Urothelium cell line (cell line): ENCODE data around the gene PI4KA.

Experiments used
- DNase-seq: peaks from one replicate; pipeline ENCODE4 v3.0.0; 2011; ENCODE audit warnings: low spot score, mixed read lengths
- FAIRE-seq: peaks from 2 replicates; lab custom pipeline; 2011; peaks lifted over from hg19 to GRCh38; lab: Jason Lieb, UNC

Gene PI4KA

DNA sequence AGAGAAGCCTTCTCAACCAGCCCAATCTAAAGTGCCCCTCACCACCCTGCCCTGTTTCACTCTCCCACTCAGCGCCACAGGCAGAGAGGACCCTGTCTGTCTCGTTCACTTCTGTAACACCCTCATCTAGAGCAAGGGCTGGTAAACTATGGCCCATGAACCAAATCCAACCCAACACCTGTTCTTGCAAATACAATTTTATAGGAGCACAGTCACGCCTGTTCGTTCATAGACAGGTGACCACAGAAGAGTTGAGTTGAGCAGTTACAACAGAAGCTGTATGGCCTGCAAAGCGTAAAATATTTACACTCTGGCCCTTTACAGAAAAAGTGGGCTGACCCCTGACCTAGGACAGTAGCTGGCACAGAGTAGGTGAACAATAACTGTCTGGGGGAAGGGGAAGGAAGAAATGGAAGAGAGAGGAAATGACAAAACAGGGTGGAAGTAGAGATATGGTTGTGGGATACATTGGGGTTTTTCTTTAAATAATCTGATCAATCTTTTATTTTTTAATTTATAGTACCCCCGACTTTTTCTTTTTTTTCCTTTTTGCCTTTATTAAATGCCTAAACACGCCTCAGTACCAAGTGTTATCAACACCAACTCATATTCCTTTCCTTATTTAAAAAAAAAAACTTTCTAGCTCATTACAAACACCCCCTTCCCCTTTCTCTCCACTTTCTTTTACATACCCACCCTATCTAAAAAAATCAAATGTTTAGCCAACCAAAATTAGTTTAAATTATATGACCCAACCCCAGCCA, 63.8 kb downstream of the PI4KA start:
- DNase-seq (no peak), FAIRE-seq (peak; percentile 84)

DNA sequence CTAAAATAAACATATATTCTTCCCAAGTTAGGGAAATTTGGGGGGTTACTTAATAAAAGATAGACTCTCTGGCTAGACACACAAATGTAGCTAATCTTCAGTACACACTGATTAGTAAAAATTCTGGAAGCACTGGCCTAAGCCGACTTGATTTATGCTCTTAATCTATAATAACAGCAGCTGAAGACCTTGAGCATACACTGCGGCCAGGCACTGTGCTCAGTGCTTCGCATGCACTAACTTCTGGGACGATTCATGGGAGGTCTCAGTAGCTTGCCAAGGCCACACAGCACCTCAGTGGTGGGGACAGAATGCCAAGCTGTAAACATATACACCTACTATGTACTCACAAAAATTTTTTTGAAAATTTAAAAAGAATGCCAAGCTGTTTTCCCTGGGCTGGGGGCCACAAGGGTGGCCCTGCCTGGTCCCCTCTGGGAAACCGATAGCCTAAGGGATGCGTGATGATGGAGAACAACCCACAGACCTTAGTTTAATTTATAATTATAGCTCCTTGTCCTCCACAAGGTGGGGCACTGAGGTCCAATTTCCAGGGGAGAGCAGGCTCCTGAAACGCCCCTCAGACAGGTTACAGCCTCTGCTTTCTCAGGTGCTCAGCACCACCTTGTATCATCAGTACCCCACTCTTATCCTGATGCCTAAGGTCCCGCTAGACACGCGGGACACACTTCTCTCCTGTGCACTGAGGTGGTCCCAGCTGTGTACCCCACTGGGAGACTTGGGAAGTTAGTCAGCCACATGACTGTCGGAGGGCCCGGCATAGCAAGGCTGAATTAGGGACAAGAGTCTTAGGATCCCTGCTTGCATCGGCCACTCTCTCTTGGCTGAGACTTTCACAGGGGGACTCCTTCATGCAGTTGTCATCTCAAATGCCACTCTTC, 64.6 kb downstream of the PI4KA start:
- DNase-seq, result no peak
- FAIRE-seq, result no peak

DNA sequence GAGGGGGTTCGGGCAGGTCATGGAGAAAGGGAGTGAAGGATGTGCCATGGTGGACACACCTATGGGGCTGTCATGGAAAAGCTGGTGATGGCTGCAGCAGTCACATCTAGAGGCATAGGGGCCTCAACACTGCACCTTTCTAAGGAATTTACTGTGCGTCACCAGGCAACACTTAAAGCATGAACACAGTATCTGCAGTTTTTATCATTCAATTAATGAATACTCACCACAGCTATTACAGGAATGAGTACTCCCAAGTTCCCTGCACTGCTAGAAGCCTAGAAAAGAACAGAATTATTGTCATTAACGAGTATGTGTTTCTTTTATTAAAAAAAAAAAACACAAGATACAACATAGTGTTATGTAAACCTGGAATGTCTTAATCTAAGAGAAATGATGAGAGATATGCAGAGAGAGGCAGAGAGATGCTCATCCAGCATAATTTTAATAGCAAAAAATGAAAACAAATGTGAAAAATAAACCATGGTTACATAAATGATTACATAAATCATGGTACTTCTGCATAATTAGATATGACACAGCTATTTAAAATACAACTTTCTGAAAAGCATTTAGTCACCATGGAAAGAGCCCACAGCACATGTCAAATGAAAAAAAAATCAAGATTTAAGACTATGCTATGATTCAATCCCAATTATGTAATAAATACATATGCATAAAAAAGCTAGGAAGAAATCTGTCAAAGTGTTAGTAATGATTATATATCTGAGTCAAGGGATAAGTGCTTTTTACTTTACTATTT, 65.5 kb downstream of the PI4KA start:
- DNase-seq (no peak), FAIRE-seq (no peak)

DNA sequence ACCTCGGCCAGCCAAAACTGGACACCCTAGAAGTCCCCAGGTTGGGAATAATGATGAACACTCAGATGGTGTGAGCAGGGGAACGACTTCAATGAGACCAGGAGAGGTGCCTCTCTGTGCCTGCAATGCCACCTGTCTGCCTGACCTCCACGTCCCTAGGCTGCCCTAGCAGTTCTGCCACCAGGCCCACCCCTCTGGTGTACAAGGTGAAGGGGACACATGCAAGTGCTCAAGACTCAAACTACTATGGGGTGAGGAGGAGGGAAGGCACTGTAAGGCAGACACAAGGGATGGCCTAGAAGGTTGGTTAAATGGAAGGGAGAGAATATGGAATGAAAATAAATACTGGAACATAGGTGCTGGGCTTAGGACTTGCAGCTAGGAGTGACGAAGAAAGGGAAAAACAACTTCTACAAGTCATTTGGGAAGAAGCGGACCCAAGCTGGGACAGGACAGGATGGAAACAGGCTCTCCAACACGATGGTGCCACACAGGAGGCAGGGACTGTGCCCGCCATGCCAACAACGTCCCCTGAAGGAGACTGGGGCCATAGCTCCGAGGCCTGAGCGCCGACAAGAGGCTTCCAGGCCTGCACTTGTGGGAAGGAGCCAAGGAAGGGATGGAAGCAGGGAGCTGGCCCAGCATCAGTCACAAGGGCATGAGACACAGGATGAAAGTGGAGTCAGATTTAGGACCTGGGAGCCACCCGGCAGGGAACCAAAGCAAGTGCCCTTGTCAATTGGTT, 66.2 kb downstream of the PI4KA start:
- FAIRE-seq, result peak; percentile 82
- DNase-seq, result no peak

DNA sequence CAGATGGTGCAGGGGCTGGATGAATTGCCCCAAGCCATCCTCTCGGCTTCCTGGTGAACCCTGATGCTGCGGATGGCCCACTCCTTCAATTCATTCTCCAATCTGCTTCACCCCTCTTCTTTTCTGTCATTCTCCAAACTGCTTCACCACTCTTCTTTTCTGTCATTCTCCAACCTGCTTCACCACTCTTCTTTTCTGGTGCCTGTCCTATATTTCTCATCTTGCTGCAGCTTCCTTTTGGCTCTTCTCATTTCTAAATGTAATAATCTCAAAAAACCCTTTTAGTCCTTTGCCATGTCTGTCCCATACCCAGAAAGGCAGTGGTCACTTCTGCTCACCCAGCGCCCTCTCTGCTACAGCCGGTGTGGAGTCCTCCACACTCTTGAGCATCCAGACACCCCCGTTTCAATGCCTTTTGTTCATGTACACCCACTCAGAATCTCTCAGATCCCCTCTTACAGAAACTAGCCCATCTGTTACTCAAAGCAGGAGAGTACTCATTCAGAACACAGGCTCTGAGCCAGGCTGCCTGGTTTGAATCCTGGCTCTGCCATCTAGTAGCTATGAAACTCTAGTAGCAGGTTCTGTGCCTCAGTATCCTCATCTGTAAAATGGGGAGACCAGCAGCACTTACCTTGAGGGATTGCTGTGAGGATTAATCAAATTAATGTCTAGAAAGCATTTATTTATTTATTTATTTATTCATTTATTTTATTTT, 69.8 kb downstream of the PI4KA start:
- DNase-seq (no peak), FAIRE-seq (no peak)

DNA sequence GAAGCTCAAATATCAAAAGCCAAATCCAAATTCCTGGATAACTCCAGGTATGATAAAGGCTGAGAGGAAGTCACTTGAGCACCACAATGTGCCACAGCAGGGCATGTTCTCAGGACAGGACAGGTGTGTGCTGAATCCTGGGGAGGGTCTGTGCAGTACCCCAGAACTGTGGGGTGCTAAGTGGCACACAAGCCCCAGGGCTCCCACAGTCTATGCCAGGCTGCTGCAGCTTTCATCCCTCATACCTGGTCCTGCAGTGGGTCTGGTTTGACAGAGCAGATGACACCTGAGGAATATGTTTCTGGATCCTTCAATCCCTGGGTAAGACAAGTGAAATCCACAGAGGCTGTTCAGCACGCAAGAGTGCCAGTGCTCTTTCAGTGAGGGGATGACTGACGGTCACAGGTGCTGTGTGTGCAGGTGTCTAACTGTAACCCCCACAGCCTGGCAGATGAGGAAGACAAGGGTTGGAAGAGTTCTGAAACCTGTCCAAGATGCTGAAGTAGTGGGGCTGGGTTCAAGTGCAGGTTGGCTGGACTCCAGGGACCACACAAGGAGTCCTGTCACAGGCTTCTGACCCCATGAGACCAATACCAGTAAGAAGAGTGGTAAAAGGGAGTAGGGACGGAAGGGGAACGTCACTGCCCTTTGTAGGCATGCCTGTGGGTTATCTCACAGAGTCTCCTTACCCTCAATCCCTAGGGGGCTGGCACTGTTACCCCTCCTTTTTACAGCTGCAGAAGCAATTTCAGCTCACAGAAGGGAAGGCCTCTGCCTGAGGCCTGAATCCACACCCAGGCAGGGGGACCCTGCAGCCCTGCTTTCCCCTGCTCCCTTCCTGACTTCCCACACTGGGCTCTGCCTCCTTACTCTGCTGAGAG, 70.6 kb downstream of the PI4KA start:
- FAIRE-seq, result peak; percentile 20
- no peak for DNase-seq

DNA sequence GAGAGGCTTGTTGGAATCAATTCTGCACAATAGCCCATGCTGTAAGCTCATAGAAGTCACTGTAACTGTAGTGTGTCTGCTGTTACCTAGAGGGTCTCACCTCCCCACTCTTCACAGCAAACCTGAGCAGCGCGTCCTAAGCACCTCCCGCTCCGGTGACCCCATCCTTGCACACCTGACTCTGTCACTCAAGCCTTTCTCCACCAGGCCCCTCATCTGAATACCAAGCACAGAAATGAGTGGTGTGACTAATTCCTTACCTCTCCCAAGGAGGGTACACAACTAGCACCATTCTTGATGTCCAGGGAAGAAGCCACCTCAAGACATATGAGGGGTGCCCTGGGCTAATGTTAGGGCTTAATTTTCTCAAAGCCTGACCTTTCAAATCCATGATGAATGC, 71.4 kb downstream of the PI4KA start:
- DNase-seq (no peak), FAIRE-seq (no peak)

DNA sequence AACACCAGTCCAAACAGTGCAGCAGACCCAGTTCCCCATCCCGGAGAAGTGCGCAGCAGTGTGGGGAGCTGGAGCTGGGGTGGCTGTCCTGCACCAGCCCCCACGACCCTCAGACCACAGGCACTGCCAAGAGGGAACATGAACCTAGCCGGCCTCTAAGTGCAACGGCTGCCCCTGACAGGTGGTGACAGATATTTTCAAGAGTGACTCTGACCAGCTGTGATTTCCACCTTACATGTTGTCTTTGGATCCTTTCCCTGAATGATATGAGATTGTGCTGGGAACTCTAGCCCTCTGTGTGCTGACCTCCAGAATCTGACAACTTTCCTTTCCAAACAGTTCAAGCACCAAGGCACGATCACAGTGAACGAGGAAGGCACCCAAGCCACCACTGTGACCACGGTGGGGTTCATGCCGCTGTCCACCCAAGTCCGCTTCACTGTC, 72.1 kb downstream of the PI4KA start:
- no peak for DNase-seq
- FAIRE-seq, result no peak

DNA sequence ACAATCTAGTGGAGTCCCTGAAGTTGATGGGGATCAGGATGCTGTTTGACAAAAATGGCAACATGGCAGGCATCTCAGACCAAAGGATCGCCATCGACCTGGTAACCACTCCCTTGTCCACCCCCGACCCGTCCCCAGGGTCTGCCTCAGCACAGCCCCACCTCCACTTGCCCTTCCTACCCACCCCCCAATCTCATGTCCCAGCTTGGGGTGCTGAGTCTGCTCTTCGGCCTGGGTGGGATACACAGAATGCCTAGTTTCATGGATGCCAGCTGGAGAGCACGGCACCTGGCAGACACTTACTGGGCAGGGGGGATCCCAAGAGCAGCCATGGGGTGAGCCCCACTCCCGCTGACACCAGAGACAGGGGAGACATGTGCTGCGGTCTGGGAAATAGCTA, 72.6 kb downstream of the PI4KA start:
- FAIRE-seq, result no peak
- no peak for DNase-seq

DNA sequence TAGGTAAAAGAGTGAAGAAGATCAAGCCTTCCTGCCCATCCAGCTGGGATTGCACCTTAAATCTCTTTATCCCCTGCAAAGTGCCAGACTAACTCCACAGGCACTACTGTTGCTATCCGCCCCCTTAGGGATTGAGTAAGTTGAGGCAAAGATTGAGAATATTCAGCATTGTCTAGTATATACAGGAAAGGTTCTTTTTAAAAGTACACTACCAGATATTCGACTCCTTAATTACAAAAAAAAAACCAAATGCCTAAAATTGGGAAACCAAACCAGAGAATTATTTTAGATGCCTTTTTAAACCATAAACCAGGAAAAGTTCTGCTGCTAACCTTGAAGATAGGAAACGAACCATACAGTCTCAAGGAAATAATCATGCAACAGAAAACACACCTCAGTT, 73.2 kb downstream of the PI4KA start:
- DNase-seq (no peak), FAIRE-seq (no peak)

DNA sequence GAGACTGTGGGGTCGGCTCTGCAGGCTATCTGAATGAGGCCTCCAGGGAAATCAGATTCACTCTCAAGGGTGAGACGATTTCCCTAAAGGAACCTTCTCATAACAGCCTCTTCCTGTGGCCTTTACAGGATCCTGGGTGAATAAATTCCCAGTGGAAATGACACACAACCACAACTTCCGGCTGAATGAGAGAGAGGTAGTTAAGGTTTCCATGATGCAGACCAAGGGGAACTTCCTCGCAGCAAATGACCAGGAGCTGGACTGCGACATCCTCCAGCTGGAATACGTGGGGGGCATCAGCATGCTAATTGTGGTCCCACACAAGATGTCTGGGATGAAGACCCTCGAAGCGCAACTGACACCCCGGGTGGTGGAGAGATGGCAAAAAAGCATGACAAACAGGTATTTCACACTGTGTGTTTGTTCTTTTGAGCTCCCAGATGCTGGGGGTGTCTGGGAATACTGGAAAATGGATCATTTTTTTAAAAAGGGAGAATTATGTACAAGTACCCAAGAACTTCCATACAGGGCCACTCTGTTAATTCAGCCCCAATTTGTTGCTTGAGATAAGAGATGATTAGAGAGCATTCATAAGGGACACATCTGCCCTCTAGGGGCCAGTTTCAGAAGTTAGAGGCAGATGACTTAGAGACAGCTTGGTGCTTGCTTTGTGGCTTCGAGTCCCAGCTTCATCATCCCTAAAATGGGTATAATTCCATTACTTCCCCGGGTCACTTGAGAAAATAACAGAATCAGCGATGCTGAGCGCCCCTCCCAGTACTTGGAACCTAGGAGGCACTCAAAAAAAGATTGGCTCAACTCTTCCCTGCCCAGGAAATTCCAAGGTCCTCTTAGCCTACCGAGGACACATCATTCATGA, 74.5 kb downstream of the PI4KA start:
- peak; percentile 70 for DNase-seq
- FAIRE-seq, result no peak

DNA sequence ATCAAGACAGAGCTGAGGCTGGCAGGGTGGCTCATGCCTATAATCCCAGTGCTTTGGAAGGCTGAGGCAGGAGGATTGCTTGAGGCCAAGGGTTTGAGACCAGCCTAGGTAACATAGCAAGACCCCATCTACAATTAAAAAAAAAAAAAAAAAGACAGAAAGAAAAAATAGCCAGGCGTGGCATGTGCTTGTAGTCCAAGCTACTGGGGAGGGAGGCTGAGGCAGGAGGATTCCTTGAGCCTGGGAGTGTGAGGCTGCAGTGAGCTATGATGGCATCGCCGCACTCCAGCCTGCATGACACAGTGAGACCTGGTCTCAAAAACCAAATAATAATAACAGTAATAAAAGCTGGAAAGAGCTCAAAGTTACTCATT, 75.3 kb downstream of the PI4KA start:
- DNase-seq (no peak), FAIRE-seq (no peak)

DNA sequence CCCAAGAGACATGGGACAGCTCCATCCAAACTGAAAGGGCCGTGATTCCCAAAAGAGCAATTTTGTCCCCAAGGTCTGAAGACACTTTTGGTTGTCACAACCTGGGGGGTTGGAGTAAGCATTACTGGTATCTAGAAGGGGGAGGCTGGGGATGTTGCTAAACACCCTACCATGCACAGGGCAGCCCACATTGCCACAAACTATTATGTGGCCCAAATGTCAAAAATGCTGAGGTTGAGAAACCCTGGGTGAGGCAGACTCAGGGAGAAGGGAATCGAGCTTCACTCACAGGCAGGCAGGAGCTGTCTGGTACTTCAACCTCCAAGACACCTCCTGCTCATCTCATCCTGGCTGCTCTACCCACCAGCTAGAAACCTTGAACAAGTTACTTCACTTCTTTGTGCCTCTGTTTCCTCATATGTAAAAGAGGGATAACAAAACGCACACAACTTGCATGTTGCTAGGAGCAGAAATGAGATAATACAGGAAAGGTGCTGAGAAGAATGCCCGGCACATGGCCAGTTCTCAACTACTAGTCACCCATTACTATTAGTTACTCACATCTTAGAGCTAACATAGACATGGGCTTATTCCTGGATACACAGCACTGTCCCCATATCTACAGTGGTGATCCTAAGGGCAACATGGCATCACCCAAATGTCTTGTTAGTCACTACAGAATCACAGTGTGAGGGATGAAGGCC, 75.9 kb downstream of the PI4KA start:
- FAIRE-seq (peak; percentile 61), DNase-seq (no peak)

DNA sequence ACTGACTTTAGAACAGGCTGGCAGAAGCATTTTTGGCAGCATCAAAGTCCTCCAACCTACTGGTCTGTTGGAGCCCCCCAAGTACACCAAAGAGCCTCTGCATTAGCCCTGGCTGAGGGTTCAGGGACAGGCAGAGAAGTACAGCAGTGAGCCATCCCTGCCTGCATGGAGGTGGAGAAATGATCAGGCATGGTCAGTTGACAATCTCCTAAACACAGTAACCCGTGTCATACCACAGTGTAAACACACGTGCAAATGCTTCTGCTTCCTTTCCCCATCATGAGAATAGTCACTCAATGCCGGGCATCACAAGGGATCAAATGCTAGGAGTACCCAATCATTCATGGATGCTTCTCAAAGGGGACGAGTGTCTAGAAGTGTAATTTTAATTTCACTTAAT, 76.5 kb downstream of the PI4KA start:
- no peak for FAIRE-seq
- DNase-seq, result no peak

DNA sequence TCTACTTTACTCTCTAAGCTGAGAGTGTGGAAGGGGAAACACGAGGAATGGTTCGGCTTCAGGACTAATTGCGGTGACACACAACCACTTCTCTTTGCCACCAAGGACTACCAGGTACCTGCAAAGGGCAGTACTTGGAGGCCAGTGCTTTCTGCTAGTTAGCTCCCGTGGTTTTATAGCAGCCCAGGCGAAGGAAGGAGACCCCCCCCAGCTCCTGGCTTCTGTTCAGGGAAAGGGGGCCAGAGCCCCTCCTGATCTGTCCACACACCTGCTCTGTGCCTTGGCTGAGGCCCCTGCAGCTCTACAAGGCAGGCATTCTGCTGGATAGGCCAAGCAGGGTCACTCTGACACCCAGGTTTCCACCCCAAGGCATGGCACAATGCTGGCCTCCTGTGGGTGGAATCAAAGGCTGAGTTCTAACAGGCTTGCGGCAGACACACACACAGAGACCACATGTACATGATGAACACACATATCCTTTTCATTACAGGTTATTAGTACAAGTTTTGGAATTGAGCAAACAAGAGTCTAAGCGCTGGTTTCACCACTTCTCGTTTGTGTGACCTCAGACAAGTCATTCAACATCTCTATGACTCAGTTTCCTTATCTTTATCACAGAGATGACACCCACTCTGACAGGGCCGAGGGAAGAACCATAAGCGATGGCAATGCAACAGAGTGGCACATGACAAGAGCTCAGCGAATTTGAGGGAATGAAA, 77.2 kb downstream of the PI4KA start:
- no peak for DNase-seq

DNA sequence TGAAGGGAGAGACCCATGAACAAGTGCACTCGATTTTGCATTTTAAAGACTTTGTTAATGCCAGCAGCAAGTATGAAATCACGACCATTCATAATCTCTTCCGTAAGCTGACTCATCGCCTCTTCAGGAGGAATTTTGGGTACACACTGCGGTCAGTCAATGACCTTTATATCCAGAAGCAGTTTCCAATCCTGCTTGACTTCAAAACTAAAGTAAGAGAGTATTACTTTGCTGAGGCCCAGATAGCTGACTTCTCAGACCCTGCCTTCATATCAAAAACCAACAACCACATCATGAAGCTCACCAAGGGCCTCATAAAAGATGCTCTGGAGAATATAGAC, 78.8 kb downstream of the PI4KA start:
- DNase-seq (no peak), FAIRE-seq (no peak)

More for the DNA sequence above, 77.2 kb downstream of the PI4KA start:
- peak; percentile 77 for FAIRE-seq
